HG03565 (cell line): ENCODE data around the gene TSC2.
"Not testable (repeated sequence)": the region's sequence is repeated elsewhere in the genome, so short reads cannot be mapped to it uniquely, and the experiment has no call there.

Source experiments
- ATAC-seq: cut with Tn5 transposase; IDR thresholded peaks from one replicate; pipeline ENCODE4 v1.9.1; 2021; ENCODE audit warnings: mild to moderate bottlenecking, moderate library complexity; ENCODE audit not compliant: unreplicated experiment

TSC2 gene

DNA sequence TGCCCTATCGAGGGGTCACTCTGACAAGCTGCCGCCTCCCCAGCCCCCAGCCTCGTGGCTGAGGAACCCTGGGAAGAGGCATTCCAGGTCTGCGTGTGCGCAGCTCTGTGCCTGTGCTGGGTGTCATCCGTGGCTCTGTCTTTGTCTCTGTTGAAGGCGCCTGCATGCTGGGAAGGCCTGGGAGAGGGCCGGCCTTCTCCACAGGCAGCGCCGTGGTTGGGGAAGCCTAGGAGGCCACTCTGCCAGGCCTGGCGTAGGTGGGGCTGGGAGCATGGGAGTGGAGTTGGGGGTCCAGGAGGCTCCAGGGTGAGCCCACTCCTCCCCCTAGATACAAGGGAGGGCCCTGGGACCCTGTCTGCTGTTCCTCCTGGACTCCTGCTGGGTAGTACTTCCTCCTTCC lies 17.7 kb upstream of the TSC2 start:
- no peak for ATAC-seq

DNA sequence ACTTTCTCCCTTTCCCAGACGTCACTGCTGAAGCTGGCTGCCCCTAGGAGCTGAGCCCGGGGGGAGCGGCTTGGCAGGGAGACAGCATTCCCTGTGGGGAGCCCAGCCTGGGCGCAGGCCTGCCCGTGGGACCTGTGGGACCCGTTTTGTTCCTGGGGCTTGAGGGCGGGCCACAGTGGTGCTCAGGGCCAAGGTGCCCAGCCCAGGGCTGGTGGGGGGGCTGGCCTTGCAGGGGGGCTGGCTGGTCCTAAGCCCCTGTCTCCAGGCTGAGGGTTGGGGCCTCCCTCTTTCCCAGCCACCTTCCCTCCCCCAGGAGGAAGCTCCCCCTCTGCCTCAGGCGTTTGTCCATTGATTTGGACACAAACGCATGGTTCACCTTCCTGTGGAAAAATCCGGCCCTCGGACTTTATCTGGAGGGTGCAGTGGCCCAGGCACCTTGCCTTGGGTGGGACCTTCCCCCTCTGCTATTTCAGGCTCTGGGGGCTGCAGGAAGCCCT lies 16.7 kb upstream of the TSC2 start:
- ATAC-seq = no peak

GRCh38 chr16:2032285-2033056 lies 15.3 kb upstream of the TSC2 start:
- ATAC-seq = no peak

DNA sequence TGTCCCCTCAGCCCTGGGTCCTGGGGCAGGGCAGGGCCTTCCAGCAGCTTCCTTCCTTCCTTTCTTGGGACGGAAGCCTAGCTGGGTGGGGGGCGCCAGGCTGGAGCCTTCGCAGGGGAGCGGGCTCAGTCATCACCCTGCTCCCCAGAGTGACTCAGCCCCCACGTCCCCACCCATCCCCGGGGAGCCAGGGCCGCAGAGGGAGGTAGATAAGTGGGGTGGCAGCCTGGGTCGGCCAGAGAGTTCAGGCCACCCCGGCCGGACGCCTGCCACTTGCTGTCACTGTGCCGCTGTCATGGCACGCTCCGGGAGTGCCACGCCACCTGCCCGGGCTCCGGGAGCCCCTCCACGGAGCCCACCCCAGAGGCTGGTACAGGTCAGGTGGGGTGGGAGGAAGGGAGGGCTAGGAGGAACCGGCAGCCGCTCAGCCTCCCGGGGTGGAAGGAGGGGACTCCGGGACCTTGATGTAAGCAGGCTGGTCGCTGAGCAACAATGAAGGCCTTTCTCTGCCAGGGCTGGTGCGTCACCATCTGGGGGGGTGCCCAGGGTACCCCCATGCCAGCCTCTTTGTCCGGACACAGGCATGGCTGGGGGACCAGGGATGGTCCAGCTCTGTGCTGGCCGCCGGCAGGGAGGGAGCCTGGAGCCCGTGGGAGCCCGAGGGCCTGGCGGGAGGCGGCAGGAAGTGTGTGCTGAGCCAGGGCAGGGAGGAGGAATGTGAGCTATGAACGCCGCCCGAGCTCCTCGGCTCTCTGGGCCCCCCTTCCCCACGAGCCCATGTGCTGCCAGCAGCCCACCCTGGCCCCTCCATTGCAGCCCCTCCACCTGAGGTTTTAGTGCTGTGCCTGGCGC lies 14.5 kb upstream of the TSC2 start:
- no peak for ATAC-seq

DNA sequence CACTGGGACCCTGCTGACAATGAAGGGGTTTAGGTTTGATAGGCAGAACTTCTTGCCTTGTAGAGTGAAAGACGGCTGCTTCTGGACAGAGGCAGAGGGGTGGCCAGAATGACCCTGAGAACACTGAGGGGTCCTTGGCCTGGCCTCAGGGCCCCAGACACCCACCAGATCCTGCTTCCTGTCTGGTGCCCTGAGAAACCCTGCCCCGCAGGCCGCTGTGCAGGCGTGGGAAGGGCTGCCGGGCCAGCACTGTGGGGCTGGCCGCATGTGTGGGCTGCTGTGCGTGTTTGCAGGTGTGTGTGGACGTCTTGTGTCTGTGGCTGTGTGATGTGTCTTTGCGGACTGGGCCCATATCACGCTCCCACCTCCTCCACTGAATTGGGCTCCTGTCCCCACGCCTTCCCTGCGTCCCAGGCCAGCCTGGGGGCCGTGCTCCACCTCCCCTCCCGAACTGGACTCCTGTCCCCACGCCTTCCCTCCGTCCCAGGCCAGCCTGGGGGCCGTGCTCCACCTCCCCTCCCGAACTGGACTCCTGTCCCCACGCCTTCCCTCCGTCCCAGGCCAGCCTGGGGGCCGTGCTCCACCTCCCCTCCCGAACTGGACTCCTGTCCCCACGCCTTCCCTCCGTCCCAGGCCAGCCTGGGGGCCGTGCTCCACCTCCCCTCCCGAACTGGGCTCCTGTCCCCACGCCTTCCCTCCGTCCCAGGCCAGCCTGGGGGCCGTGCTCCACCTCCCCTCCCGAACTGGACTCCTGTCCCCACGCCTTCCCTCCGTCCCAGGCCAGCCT lies 13.7 kb upstream of the TSC2 start:
- ATAC-seq = not testable (repeated sequence)

DNA sequence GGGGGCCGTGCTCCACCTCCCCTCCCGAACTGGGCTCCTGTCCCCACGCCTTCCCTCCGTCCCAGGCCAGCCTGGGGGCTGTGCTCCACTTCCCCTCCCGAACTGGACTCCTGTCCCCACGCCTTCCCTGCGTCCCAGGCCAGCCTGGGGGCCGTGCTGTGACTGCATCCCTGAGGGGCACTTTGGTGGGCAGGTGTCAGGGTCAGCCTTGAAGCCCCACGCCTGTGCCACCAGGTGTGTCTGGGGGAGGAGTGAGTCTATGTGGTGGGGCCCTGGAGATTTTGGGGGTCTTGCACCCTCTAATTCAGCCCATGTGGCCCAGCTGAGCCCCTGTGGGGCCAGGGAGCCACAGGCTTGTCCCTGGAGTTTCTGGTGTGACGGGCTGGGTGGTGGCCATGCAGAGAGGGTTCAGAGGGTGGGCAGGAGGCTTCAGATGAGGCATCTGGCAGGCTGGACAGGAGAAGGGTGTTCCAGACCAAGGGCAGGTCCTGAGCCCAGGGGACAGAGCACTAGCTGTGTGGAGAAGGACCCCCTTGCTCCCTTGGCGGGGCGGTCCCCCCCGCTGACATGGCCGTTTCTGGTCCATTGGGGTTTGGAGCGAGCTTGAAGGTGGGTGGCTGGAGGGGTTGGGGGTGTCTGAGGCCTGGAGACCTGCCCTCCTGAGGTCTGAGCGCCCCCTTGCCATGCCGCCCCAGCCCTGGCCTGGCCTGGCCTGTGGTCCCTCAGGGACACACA lies 12.9 kb upstream of the TSC2 start:
- no peak for ATAC-seq

DNA sequence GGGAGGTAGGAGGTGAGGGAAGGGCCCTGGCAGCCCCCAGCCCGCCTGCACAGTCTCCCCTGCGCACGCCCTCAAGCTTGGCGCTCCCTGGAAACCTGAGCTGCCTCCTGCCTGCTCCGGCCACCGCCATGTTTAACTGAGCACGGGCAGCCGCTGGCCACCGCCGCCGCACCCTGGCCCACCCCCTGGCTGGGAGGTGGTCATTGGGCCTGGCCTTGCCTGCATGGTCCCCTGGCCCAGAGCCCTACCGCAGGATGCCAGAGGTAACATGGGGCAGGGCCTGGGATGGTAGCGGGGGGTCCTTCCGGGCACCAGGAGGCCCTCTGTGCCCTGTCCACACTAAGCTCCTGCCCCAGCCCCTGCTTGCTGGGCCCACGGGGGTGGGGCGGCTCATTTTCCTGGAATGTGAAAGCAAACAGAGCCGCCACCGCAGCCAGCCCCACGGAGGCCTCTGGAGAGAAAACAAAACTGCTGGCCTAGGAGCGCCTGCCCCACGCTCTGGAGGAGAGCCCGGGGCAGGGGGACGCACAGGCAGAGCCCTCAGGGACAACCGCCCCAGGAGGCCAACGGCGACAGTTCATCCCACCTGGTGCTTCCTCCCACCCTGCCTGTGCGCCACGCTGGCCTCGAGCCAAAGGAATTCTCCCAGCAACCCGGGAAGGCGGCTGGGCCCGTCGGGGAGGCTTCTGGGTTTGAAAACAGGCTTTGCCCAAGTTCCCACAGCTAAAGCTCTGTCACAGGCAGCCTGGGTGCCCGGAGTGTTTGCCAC lies 12.2 kb upstream of the TSC2 start:
- no peak for ATAC-seq

DNA sequence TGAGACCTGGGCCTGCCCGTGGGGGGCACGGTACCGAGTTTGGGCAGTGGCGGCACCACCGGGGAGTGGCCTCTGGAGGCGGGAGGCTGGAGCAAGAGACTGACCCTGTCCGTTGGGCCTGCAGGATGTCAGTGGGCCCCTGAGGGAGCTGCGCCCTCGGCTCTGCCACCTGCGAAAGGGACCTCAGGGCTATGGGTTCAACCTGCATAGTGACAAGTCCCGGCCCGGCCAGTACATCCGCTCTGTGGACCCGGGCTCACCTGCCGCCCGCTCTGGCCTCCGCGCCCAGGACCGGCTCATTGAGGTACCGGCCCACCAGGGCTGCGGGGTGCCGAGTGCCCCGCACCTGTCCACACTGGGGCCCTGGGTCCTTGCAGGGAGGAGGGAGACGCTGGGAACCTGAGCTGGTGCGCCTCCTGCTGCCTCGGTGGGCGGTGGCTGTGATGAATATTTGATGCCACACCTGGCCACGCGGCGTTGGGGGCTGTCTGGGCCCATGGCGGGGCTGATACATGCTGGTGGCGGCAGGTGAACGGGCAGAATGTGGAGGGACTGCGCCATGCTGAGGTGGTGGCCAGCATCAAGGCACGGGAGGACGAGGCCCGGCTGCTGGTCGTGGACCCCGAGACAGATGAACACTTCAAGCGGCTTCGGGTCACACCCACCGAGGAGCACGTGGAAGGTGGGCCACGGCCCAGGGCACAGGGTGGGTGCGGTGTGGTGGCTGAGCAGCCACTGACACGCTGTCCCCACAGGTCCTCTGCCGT lies 11.4 kb upstream of the TSC2 start:
- ATAC-seq = no peak

GRCh38 chr16:2037115-2037514 lies 10.7 kb upstream of the TSC2 start:
- ATAC-seq = no peak

DNA sequence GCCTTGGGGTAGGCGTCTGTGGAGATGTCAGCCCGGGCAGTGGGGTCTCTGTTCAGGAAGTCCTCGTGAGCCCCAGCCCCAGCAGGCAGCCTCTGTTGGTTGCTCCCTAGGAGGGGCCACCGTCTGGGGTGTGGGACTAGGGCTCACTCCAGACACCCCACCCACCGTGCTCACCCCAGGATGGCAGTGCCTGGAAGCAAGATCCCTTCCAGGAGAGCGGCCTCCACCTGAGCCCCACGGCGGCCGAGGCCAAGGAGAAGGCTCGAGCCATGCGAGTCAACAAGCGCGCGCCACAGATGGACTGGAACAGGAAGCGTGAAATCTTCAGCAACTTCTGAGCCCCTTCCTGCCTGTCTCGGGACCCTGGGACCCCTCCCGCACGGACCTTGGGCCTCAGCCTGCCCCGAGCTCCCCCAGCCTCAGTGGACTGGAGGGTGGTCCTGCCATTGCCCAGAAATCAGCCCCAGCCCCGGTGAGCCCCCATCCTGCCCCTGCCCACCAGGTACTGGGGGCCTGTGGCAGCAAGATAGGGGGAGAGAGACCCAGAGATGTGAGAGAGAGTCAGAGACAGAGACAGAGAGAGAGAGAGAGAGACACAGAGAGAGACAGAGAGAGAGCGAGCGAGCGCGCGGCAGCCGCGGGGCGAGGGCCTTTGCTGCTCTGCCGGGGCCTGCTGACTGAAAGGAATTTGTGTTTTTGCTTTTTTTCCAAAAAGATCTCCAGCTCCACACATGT lies 10.0 kb upstream of the TSC2 start:
- ATAC-seq = no peak

GRCh38 chr16:2038382-2039231 lies 9.2 kb upstream of the TSC2 start:
- ATAC-seq = no peak

DNA sequence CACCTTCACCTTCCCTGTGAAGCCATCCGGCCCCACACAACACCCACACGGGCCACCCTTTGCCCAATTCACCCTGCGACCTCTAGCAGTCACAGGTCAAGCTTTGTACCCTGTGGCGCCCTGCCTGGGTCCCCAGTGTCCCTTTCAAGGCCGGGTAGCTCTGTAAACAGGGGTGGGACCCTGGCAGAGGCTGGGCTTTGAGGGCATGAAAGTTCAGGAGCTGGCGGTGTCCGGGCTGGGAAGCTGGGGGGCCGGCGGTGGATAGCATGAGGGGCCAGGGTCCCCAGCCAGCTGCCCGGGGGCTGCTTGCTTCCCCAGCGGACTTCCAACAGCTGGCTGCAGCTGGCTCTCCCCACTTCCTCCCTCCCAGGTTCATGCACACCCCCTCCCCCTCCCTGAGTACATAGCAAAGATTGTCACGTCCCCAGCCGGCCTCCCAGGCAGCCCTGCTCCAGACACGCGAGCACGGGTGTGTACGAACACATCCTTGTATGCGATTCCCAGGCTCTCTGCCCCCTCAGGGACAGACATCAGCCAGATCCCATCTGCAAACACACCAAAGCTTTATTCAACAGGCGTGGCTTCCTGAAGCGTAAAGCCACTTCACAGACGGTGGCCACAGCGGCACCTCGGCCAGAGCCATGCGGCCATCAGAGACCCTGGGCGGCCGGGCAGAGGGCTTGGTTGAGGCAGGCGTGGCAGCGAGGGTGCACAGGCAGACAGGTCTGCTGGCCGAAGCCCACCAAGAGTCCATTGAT lies 8.3 kb upstream of the TSC2 start:
- no peak for ATAC-seq

DNA sequence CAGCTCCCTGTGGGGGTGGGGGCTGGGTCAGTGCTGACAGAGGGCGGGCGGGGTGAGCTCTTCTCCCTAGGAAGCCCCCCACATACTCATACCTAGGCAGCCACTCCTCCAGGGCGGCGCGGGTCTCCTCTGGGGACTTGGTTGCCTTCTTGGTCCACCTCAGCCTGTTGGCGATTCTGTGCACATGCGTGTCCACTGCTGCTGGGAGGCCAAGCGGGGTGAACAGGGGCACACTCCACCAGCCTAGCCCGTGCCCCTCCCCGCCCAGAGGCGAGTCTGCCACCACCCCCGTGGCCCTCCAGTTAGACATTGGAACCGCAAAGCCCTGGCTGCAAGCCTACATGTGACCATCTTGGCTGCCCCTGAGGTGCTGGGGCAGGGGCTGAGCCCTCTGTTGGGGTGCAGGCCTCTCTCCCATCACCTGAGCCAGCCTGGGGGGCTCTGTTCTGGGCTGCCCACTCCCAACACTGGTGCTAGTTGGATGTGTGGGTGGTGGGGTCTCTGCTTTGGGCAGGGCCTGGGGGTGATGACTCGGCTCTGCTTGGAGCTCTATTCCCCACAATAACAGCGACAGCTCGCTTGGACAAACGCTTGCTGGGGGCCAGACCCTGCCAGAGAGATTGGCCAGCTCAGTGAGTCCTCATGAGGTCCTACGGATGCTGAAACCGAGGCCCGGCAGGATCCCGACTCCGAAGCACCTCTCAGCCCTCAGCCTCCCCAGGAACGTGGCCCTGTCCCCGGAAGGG lies 7.6 kb upstream of the TSC2 start:
- no peak for ATAC-seq

- ATAC-seq = no peak
Observed at GRCh38 chr16:2040787-2041522, 6.8 kb upstream of the TSC2 start.

- ATAC-seq = no peak
Observed at GRCh38 chr16:2042171-2042985, 5.4 kb upstream of the TSC2 start.
